ENCODE data around the gene PRPF39. TPM values are rescaled to one million over a fixed set of nuclear protein-coding genes. Genes with fewer than 3 reads are reported as not detected.

The PRPF39 gene
- total RNA-seq, 4 donors from 2014 or later = 23.1 to 32.2 (median 27.7) TPM

DNA sequence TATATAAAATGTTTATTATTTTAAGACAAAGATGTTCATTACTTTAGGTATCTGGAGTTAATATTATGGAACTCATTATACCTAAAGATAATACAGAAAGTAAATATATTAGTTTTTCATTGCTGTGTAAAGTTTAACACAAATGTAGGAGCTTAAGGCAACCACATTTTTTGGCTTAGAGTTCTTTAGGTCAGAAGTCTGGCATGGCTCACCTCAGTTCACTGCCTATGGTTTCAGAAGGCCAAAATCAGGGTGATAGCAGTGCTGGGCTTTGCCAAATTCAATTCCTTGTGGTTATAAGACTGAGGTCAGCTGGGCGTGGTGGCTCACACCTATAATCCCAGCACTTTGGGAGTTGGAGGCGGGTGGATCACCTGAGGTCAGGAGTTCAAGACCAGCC is 35.5 kb upstream of the PRPF39 start:
- ATAC-seq (ENCODE audit: low FRiP score) = no peak
- DNase-seq (ENCODE audit: low spot score) = no peak
- TF ChIP-seq, protein P1, sequence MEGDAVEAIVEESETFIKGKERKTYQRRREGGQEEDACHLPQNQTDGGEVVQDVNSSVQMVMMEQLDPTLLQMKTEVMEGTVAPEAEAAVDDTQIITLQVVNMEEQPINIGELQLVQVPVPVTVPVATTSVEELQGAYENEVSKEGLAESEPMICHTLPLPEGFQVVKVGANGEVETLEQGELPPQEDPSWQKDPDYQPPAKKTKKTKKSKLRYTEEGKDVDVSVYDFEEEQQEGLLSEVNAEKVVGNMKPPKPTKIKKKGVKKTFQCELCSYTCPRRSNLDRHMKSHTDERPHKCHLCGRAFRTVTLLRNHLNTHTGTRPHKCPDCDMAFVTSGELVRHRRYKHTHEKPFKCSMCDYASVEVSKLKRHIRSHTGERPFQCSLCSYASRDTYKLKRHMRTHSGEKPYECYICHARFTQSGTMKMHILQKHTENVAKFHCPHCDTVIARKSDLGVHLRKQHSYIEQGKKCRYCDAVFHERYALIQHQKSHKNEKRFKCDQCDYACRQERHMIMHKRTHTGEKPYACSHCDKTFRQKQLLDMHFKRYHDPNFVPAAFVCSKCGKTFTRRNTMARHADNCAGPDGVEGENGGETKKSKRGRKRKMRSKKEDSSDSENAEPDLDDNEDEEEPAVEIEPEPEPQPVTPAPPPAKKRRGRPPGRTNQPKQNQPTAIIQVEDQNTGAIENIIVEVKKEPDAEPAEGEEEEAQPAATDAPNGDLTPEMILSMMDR (IDR thresholded peaks at IDR 0.05) = no peak

DNA sequence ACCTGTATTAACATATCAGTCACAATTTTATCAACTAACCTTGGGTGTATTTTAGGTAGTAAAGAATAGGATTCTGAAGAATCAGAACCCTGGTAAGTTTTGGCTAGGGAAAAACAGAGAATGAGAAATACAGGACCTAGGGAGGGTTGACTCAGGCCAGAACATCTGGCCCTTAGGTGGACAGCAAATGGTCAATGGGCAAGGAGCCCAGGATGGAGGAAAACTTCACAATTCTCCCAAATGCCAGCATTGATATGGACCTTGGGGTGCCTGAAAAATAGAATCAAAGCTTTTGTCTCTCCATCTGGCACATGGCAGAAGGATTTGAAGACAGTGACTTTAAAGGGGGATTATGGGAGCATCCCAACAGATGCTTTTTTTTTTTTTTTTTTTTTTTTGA is 32.7 kb upstream of the PRPF39 start:
- DNase-seq (ENCODE audit: low spot score) = no peak
- no peak for ATAC-seq (ENCODE audit: low FRiP score)
- TF ChIP-seq, protein P1 (IDR thresholded peaks at IDR 0.05) = no peak

DNA sequence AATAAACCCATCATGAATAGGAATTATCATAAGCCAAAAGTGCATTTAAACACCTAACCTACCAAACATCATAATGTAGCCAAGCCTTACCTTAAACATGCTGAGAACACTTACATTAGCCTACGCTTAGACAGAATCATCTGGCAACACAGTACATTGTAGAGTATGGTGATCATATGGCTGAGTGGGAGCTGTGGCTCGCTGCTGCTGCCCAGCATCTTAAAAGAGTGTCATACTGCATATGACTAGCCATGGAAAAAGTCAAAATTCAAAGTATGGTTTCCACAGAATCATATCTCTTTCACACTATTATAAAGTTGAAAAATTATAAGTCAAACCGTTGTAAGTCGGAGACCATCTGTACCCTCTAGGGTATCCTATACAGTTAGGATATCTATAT is 32.0 kb upstream of the PRPF39 start:
- no peak for DNase-seq (ENCODE audit: low spot score)
- TF ChIP-seq, protein P1 (IDR thresholded peaks at IDR 0.05) = no peak
- ATAC-seq (ENCODE audit: low FRiP score) = no peak

DNA sequence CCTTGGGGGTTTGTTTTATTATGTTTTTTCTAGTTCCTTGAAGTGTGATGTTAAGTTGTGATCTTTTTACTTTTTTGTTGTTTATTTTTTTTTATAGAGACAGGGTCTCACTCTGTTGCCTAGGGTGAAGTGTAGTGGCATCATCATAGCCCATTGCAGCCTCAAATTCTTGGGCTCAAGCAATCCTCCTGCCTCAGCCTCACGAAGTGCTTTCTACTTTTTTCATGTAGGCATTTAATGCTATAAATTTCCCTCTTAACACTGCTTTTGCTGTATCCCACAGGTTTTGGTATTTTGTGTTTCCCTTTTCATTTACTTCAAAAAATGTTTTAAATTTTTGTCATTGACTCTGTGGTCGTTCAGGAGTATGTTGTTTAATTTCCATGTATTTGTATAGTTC is 26.6 kb upstream of the PRPF39 start:
- no peak for DNase-seq (ENCODE audit: low spot score)
- TF ChIP-seq, protein P1 (IDR thresholded peaks at IDR 0.05) = no peak
- no peak for ATAC-seq (ENCODE audit: low FRiP score)

DNA sequence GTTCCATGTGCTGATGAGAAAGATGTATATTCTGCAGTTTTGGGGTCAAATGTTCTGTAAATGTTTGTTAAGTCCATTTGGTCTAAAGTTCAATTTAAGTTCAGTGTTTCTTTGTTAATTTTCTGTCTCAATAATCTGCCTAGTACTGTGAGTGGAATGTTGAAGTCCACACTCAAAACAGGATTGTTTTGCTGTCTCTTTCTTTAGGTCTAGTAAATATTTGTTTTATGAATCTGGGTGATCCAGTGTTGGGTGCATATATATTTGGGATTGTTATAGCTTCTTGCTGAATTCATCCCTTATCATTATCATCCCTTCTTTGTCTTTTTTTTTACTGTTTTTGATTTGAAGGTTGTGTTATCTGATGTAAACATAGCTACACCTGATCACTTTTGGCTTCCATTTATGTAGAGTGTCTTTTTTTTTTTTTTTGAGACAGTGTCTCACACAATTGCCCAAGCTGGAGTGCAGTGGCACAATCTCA is 26.0 kb upstream of the PRPF39 start:
- ATAC-seq (ENCODE audit: low FRiP score) = no peak

DNA sequence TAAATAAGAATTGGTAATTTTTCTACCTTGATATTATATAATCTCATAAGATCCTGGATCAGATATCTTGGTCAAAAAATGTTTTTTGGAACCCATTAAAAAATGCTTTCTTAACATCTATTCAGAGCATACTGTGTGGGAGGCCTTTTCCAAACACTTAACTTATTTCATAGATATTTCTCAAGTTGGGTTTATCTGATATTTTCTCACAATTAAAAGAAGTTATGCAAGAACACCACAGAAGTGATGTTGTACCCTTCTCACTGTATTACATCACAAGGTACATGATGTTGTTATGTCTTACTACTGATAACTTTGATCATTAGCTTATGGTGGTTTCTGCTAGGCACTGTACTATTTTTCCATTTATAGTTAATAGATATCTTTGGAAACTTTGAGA is 23.4 kb upstream of the PRPF39 start:
- TF ChIP-seq, protein P1 (IDR thresholded peaks at IDR 0.05) = no peak
- ATAC-seq (ENCODE audit: low FRiP score) = no peak

More for the DNA sequence above, 26.0 kb upstream of the PRPF39 start:
- TF ChIP-seq, protein P1 (IDR thresholded peaks at IDR 0.05) = no peak
- no peak for DNase-seq (ENCODE audit: low spot score)

DNA sequence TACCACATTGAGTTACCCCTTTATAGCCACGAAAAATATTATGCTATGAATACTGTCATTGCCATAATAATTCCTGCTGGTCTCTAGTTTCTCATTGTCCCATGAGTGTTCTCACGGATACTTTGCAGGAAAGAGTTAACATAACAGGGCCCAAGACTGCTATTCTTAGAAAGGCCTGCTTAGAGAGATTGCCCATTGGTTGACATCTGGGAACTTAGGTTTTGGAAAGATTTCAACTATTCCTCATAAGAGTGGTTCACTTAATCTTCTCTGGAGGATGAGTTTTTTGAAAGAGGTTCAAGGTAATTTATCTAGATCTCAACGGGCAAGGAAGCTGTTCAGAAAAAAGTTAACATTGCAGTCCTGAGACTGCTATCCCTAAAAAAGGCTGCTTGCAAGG is 18.4 kb upstream of the PRPF39 start:
- TF ChIP-seq, protein P1 (IDR thresholded peaks at IDR 0.05) = no peak
- DNase-seq (ENCODE audit: low spot score) (no peak), ATAC-seq (ENCODE audit: low FRiP score) (no peak)

More for the DNA sequence above, 23.4 kb upstream of the PRPF39 start:
- DNase-seq (ENCODE audit: low spot score) = no peak

All from omental fat pad (tissue), 4 donors.